CD8-positive, alpha-beta memory T cell (primary cell): ENCODE data around the gene SH3RF2. TPM values are rescaled to one million over a fixed set of nuclear protein-coding genes. Genes with fewer than 3 reads are reported as not detected.
"Not testable (repeated sequence)": the region's sequence is repeated elsewhere in the genome, so short reads cannot be mapped to it uniquely, and the experiment has no call there.

Experiments used
- CTCF ChIA-PET: fragments of 350-600 bp; sonication (Branson Sonifier 250); formaldehyde crosslinking; loops from one replicate; lab custom pipeline; 2021; ENCODE audit warnings: antibody characterized with exemption; lab: Charles Lee
- POLR2A ChIA-PET: fragments of 350-600 bp; sonication (Branson Sonifier 250); formaldehyde crosslinking; loops from one replicate; lab custom pipeline; 2021; ENCODE audit warnings: antibody characterized with exemption; lab: Charles Lee
- DNase-seq, 5 donors: peaks; one replicate each; pipeline versions ENCODE4 v3.0.0 to v3.0.0-alpha.2; 2020 to 2022; ENCODE audit warnings: mixed read lengths in 1 of 5
- H3K27ac ChIP-seq: one replicate; pipeline ENCODE4 v1.7.0; 2013; ENCODE audit warnings: low read depth, mild to moderate bottlenecking, low read length, moderate library complexity
- H3K27me3 ChIP-seq: 2 replicates; pipeline ENCODE4 v1.7.0; 2013; ENCODE audit warnings: low read length, mild to moderate bottlenecking; ENCODE audit not compliant: insufficient read depth, poor library complexity, severe bottlenecking
- H3K36me3 ChIP-seq: 2 replicates; pipeline ENCODE4 v1.7.0; 2013; ENCODE audit warnings: mild to moderate bottlenecking, low read length, moderate library complexity; ENCODE audit not compliant: insufficient read depth
- H3K4me1 ChIP-seq: 2 replicates; pipeline ENCODE4 v1.7.0; 2013; ENCODE audit warnings: mild to moderate bottlenecking, low read length, moderate library complexity; ENCODE audit not compliant: insufficient read depth
- H3K4me3 ChIP-seq: 2 replicates; pipeline ENCODE4 v1.7.0; 2013; ENCODE audit warnings: mild to moderate bottlenecking, low read length
- H3K9me3 ChIP-seq: 2 replicates; pipeline ENCODE4 v1.7.0; 2013; ENCODE audit warnings: mild to moderate bottlenecking, low read length
- H3K27ac Mint-ChIP-seq, 8 donors: one replicate each; pipeline ENCODE4 v1.8.0; 2020 to 2021; ENCODE audit warnings: mixed read lengths in 8 of 8, mild to moderate bottlenecking in 6 of 8, inconsistent platforms in 3 of 8, moderate library complexity in 3 of 8
- H3K27me3 Mint-ChIP-seq, 2 donors: one replicate each; pipeline ENCODE4 v1.8.0; 2020 to 2021; ENCODE audit warnings: mixed read lengths in 2 of 2, mild to moderate bottlenecking in 1 of 2, moderate library complexity in 1 of 2
- H3K36me3 Mint-ChIP-seq, 3 donors: one replicate each; pipeline ENCODE4 v1.8.0; 2020 to 2021; ENCODE audit warnings: mixed read lengths in 3 of 3, inconsistent platforms in 1 of 3, mild to moderate bottlenecking in 1 of 3
- H3K4me1 Mint-ChIP-seq, 3 donors: one replicate each; pipeline ENCODE4 v1.8.0; 2020 to 2021; ENCODE audit warnings: mixed read lengths in 3 of 3, inconsistent platforms in 1 of 3, mild to moderate bottlenecking in 1 of 3
- H3K4me3 Mint-ChIP-seq, 7 donors: one replicate each; pipeline ENCODE4 v1.8.0; 2020 to 2021; ENCODE audit warnings: mixed read lengths in 7 of 7, mild to moderate bottlenecking in 6 of 7, moderate library complexity in 4 of 7, inconsistent platforms in 2 of 7
- H3K9me3 Mint-ChIP-seq, 5 donors: one replicate each; pipeline ENCODE4 v1.8.0; 2020 to 2022; ENCODE audit warnings: mixed read lengths in 5 of 5, mild to moderate bottlenecking in 3 of 5, moderate library complexity in 2 of 5, inconsistent platforms in 1 of 5
- polyA plus RNA-seq: library from polyadenylated mRNA; unstranded; fragments of 300-500 nt; fragmentation: Illumina TruSeq; gene quantifications from one replicate; pipeline ENCODE4 v1.2.3, GENCODE V29; 2021
- total RNA-seq, 2 experiments: library from RNA; stranded (reverse); gene quantifications; one replicate each; pipeline ENCODE4 v1.2.3, GENCODE V29; 2021

SH3RF2 gene
- total and polyA plus RNA-seq, 3 experiments from 2014 or later = 0.09 to 0.51 TPM; not detected in 1

DNA sequence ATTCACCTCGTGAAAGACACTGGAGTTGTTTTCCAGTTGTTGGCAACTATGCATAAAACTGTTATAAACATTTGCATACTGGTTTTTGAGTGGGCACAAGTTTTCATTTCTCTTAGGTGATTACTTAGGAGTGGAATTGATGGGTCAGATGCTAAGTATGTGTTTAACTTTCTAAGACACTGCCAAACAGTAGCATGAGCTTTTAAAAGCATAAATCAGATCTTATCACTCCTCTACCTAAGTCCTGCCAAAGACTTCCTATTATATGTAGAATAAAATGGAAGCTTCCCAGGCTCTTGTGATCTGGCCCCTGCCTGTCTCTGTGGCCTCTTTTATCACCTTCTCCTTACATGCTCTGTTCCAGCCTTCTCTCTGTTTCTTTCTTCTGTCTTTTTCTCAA lies 72.6 kb downstream of the SH3RF2 start:
- ChIA-PET CTCF (no interaction called here), POLR2A (no interaction called here)
- Histone ChIP-seq H3K4me3 (no peak overlapping the region), H3K9me3 (no peaks in the 10 kb centered on the region), H3K27ac (no peak overlapping the region), H3K27me3 (no peaks in the 10 kb centered on the region), H3K36me3 (no peaks in the 10 kb centered on the region), H3K4me1 (no peaks in the 10 kb centered on the region)
- Mint-ChIP-seq H3K9me3 (peaks cover 0 to 3% (median 0%) of the 10 kb centered on the region in 5 donors), H3K4me3 (no peak overlapping the region), H3K27me3 (no peaks in the 10 kb centered on the region), H3K27ac (no peak overlapping the region), H3K4me1 (no peaks in the 10 kb centered on the region), H3K36me3 (no peaks in the 10 kb centered on the region)
- DNase-seq = no peak

DNA sequence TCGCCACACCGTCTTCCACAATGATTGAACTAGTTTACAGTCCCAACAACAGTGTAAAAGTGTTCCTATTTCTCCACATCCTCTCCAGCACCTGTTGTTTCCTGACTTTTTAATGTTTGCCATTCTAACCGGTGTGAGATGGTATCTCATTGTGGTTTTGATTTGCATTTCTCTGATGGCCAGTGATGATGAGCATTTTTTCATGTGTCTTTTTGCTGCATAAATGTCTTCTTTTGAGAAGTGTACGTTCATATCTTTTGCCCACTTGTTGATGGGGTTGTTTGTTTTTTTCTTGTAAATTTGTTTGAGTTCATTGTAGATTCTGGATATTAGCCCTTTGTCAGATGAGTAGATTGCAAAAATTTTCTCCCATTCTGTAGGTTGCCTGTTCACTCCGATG lies 74.1 kb downstream of the SH3RF2 start:
- H3K36me3 Mint-ChIP-seq, H3K4me1 Mint-ChIP-seq, H3K36me3 ChIP-seq, H3K27ac ChIP-seq, POLR2A ChIA-PET, H3K27me3 ChIP-seq, H3K4me3 Mint-ChIP-seq, H3K4me1 ChIP-seq, H3K27ac Mint-ChIP-seq, H3K27me3 Mint-ChIP-seq, H3K9me3 ChIP-seq, H3K9me3 Mint-ChIP-seq, H3K4me3 ChIP-seq, DNase-seq, CTCF ChIA-PET: not testable (repeated sequence)

DNA sequence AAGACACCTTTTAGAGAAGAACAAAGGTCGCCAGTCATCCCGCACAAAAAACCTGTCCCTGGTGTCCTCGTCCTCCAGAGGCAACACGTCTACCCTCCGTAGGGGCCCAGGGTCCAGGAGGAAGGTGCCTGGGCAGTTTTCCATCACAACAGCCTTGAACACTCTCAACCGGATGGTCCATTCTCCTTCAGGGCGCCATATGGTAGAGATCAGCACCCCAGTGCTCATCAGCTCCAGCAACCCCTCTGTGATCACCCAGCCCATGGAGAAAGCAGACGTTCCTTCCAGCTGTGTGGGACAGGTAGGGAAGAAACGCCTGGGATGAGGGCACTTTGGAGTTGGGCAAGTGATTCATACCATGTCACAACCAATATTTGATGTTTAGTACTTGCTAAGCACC lies 77.4 kb downstream of the SH3RF2 start:
- ChIA-PET CTCF (no interaction called here), POLR2A (no interaction called here)
- H3K4me1 ChIP-seq = no peaks in the 10 kb centered on the region
- no peak for DNase-seq
- H3K27me3 Mint-ChIP-seq = peaks cover 0 to 1% of the 10 kb centered on the region in 2 donors
- no peaks in the 10 kb centered on the region for H3K4me1 Mint-ChIP-seq
- no peaks in the 10 kb centered on the region for H3K36me3 ChIP-seq
- no peaks in the 10 kb centered on the region for H3K27me3 ChIP-seq
- no peak overlapping the region for H3K27ac Mint-ChIP-seq
- H3K27ac ChIP-seq = no peak overlapping the region
- H3K4me3 ChIP-seq = no peak overlapping the region
- H3K36me3 Mint-ChIP-seq = no peaks in the 10 kb centered on the region
- no peak overlapping the region for H3K4me3 Mint-ChIP-seq
- peaks cover 0 to 3% (median 0%) of the 10 kb centered on the region in 5 donors for H3K9me3 Mint-ChIP-seq
- no peaks in the 10 kb centered on the region for H3K9me3 ChIP-seq

DNA sequence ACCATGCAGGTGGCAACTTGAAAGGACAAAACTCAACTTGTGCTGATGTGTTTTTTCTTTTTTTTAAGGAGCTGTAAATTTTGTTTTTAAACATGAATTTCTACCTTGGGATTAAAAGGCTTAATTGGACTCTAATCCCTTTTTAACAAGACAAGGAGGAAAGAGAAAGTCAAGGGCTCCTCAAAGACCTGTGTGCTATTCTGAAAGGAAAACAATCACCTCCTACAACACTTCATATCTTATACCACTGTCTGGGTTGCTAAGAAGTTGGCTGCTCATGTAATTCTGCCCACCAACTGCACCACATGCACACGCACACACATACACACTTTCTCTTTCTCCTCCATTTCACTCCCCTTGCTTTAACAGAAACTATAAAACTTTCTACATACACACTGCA lies 78.6 kb downstream of the SH3RF2 start:
- no peaks in the 10 kb centered on the region for H3K36me3 ChIP-seq
- Mint-ChIP-seq H3K9me3 (peaks cover 0 to 3% (median 0%) of the 10 kb centered on the region in 5 donors), H3K4me3 (no peak overlapping the region), H3K27ac (no peak overlapping the region), H3K27me3 (peaks cover 0 to 3% of the 10 kb centered on the region in 2 donors), H3K36me3 (no peaks in the 10 kb centered on the region), H3K4me1 (no peaks in the 10 kb centered on the region)
- H3K9me3 ChIP-seq = no peaks in the 10 kb centered on the region
- no peak overlapping the region for H3K4me3 ChIP-seq
- no peak for DNase-seq
- H3K4me1 ChIP-seq = no peaks in the 10 kb centered on the region
- no peak overlapping the region for H3K27ac ChIP-seq
- no peaks in the 10 kb centered on the region for H3K27me3 ChIP-seq
- CTCF ChIA-PET = no interaction called here
- POLR2A ChIA-PET = no interaction called here

DNA sequence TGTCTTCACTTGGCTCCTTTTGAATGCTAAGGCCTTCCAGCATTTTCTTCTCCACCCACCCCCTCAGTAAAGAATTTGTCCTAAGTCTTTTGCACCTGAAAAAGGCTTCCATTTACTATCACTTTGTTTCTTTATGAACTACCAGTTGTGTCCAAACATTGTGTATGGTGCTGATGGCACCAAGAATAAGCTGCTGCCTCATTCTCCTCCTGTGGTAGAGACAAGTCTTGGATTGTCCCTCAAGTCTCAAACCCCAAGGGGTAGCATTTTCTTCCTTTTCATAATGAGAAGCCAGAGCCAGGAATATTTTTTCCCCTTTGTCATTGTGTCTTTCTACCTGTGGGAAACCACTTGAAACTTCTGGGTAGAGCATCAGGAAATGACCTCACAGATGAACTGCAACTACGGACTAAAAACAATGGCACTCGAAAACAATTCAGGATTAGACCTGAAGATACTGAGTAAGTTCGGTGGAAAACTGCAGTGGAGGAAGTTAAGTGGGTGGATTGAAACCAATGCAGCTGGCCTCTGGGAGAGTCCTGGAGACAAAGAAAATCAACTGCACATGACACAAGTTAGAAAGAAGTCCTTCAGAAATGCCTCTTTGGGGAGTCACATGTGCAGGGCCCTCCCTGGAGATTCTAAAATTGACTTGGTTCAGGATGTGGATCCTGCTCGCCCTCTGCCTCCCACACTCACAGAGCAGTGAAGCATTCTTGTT lies 80.5 kb downstream of the SH3RF2 start:
- no peak overlapping the region for H3K4me3 Mint-ChIP-seq
- no peaks in the 10 kb centered on the region for H3K4me1 Mint-ChIP-seq
- H3K27me3 Mint-ChIP-seq = peaks cover 0 to 4% of the 10 kb centered on the region in 2 donors
- Histone ChIP-seq H3K4me3 (no peak overlapping the region), H3K4me1 (no peaks in the 10 kb centered on the region), H3K36me3 (no peaks in the 10 kb centered on the region), H3K9me3 (no peaks in the 10 kb centered on the region), H3K27ac (no peak overlapping the region), H3K27me3 (no peaks in the 10 kb centered on the region)
- H3K9me3 Mint-ChIP-seq = no peaks in the 10 kb centered on the region
- ChIA-PET POLR2A (no interaction called here), CTCF (no interaction called here)
- DNase-seq = no peak
- no peaks in the 10 kb centered on the region for H3K36me3 Mint-ChIP-seq
- H3K27ac Mint-ChIP-seq = no peak overlapping the region

DNA sequence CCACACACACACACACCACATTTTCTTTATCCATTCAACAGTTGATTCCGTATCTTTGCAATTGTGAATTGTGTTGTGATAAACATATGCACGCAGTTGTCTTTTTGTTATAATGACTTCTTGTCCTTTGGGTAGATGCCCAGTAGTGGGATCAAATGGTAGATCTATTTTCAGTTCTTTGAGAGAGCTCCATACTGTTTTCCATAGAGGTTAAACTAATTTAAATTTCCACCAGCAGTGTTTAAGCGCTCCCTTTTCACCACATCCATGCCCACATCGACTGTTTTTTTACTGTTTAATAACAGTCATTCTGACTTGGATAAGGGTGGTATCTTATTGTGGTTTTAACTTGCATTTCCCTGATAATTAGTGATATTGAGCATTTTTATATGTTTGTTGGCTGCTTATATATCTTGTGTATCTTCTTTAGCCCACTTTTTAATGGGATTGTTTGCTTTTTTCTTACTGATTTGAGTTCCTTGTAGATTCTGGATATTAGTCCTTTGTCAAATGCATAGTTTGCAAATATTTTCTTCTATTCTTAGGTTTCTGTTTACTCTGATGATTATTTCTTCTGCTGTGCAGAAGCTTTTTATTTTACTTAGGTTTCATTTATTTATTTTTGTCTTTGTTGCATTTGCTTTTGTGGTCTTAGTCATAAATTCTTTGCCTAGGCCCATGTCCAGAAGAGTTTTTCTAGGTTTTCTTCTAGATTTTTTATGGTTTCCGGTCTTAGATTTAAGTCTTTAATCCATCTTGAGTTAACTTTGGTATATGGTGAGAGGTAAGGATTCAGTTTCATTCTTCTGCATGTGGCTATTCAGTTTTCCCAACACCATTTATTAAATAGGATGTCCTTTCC lies 82.4 kb downstream of the SH3RF2 start:
- H3K9me3 Mint-ChIP-seq = no peaks in the 10 kb centered on the region
- Histone ChIP-seq H3K9me3 (no peaks in the 10 kb centered on the region), H3K4me1 (no peaks in the 10 kb centered on the region), H3K36me3 (no peaks in the 10 kb centered on the region), H3K27ac (no peak overlapping the region), H3K4me3 (no peak overlapping the region), H3K27me3 (no peaks in the 10 kb centered on the region)
- ChIA-PET POLR2A (no interaction called here), CTCF (no interaction called here)
- no peak for DNase-seq
- H3K27ac Mint-ChIP-seq = no peak overlapping the region
- no peaks in the 10 kb centered on the region for H3K4me1 Mint-ChIP-seq
- peaks cover 0 to 5% of the 10 kb centered on the region in 2 donors for H3K27me3 Mint-ChIP-seq
- no peak overlapping the region for H3K4me3 Mint-ChIP-seq
- H3K36me3 Mint-ChIP-seq = no peaks in the 10 kb centered on the region

DNA sequence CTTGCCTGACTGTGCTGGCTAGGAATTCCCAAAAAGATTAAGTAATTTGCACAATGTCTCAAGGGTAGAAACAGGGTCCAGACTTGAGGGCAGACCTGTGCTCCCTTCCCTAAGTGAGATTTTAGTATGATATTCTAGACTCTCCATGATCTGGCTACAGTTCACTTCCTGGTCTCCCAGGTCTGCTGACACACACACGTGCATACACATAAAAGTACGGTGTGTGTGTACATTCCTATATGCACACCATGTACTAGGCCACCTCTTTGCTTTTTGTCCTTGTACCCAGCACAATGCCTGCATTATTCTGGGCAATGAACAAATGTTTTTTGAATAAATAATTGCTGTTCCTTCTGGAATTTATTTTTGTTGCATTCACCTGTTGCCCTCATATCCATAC lies 83.7 kb downstream of the SH3RF2 start:
- DNase-seq = no peak
- H3K9me3 Mint-ChIP-seq = peaks cover 0 to 2% (median 0%) of the 10 kb centered on the region in 5 donors
- ChIA-PET POLR2A (no interaction called here), CTCF (no interaction called here)
- H3K4me1 Mint-ChIP-seq = no peaks in the 10 kb centered on the region
- Histone ChIP-seq H3K27me3 (no peaks in the 10 kb centered on the region), H3K27ac (no peak overlapping the region), H3K4me3 (no peak overlapping the region), H3K36me3 (no peaks in the 10 kb centered on the region), H3K9me3 (no peaks in the 10 kb centered on the region), H3K4me1 (no peaks in the 10 kb centered on the region)
- H3K27me3 Mint-ChIP-seq = peaks cover 2 to 5% of the 10 kb centered on the region in 2 donors
- H3K36me3 Mint-ChIP-seq = no peaks in the 10 kb centered on the region
- no peak overlapping the region for H3K27ac Mint-ChIP-seq
- no peak overlapping the region for H3K4me3 Mint-ChIP-seq

DNA sequence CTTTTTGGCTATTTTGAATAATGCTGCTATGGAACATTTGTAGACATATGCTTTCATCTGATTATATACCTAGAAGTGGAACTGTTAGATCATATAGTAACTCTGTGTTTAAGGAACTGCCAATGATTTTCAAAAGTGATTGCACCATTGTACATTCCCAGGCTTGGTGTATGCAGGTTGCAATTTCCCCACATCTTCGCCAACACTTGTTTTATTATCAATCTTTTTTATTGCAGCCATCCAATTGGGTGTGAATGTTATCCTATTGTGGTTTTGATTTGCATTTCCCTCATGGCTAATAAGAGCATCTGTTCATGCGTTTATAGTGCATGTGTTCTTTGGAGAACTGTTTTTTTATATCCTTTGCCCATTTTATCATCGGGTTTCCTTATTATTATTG lies 87.7 kb downstream of the SH3RF2 start:
- Histone ChIP-seq H3K27ac (no peak overlapping the region), H3K4me3 (no peak overlapping the region), H3K9me3 (no peaks in the 10 kb centered on the region), H3K27me3 (no peaks in the 10 kb centered on the region), H3K36me3 (no peaks in the 10 kb centered on the region), H3K4me1 (no peaks in the 10 kb centered on the region)
- ChIA-PET CTCF (no interaction called here), POLR2A (no interaction called here)
- H3K4me1 Mint-ChIP-seq = no peaks in the 10 kb centered on the region
- no peak overlapping the region for H3K27ac Mint-ChIP-seq
- DNase-seq = no peak
- H3K36me3 Mint-ChIP-seq = no peaks in the 10 kb centered on the region
- H3K4me3 Mint-ChIP-seq = no peak overlapping the region
- H3K9me3 Mint-ChIP-seq = peaks cover 0 to 2% (median 0%) of the 10 kb centered on the region in 5 donors
- peaks cover 4 to 10% of the 10 kb centered on the region in 2 donors for H3K27me3 Mint-ChIP-seq
